ENCODE data around the gene TNS2.

Gene TNS2

DNA sequence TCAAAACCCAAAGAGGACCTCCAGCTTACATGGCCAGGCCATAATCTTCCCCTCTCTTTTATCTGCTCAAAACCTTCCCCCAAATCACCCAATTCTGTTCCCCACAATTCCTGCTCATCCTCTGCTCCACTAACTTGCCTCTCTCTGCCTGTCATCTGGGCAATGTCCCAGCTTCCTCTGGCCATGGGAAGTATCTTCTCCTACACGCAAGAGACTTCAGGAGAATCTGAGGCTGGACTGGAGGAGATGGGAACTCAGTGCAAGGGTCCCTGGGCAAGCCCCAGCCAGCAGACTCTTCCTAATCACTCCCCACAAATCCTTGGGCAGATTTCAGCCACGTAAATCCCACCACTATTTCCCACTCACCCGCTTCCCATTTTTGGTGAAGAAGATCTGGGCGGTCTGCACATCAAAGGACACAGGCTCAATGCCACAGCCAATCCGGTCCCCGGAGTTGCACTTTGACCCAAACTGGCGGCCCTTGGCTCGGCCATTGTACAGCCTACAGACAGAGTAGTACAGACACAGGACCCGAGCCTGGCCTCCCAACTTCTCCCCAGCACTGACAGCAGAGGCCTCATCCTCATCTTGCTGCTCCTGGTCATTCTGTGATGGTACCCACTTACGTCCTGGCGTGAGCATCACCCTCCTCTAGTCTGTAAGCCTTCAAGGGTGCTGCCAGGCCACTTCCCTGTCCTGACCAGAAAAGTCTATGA is 24.6 kb downstream of the TNS2 start:
- H3K36me3 ChIP-seq (ENCODE audit: control insufficient read depth in 1 of 2, insufficient read depth in 2 of 2, low read length in 2 of 2) = peaks cover 32 to 33% of the 10 kb centered on the region in 2 donors
- H3K4me3 ChIP-seq (ENCODE audit: low read depth in 1 of 2, low read length in 2 of 2) = no peak overlapping the region
- peak overlapping the region; percentile 44 for H3K27ac ChIP-seq (ENCODE audit: low read length)
- H3K9me3 ChIP-seq (ENCODE audit: control insufficient read depth in 1 of 2, low read length in 2 of 2) = no peaks in the 10 kb centered on the region
- H3K27me3 ChIP-seq (ENCODE audit: low read depth, low read length) = no peaks in the 10 kb centered on the region
- H3K4me1 ChIP-seq (ENCODE audit: control insufficient read depth in 1 of 2, insufficient read depth in 2 of 2, low read length in 2 of 2) = peaks cover 21 to 56% of the 10 kb centered on the region in 2 donors

- no peak overlapping the region for H3K27ac ChIP-seq (ENCODE audit: low read length)
- no peak overlapping the region for H3K4me3 ChIP-seq (ENCODE audit: low read depth in 1 of 2, low read length in 2 of 2)
- H3K9me3 ChIP-seq (ENCODE audit: control insufficient read depth in 1 of 2, low read length in 2 of 2) = no peaks in the 10 kb centered on the region
- peaks cover 20 to 54% of the 10 kb centered on the region in 2 donors for H3K4me1 ChIP-seq (ENCODE audit: control insufficient read depth in 1 of 2, insufficient read depth in 2 of 2, low read length in 2 of 2)
- no peaks in the 10 kb centered on the region for H3K27me3 ChIP-seq (ENCODE audit: low read depth, low read length)
- peaks cover 28 to 30% of the 10 kb centered on the region in 2 donors for H3K36me3 ChIP-seq (ENCODE audit: control insufficient read depth in 1 of 2, insufficient read depth in 2 of 2, low read length in 2 of 2)
Observed at GRCh38 chr12:53074999-53075370, 25.1 kb downstream of the TNS2 start.

GRCh38 chr12:53076461-53076860 is 26.6 kb downstream of the TNS2 start:
- Histone ChIP-seq H3K27ac (ENCODE audit: low read length) (no peak overlapping the region), H3K4me3 (ENCODE audit: low read depth in 1 of 2, low read length in 2 of 2) (no peak overlapping the region), H3K9me3 (ENCODE audit: control insufficient read depth in 1 of 2, low read length in 2 of 2) (no peaks in the 10 kb centered on the region), H3K4me1 (ENCODE audit: control insufficient read depth in 1 of 2, insufficient read depth in 2 of 2, low read length in 2 of 2) (peaks cover 8 to 45% of the 10 kb centered on the region in 2 donors), H3K27me3 (ENCODE audit: low read depth, low read length) (no peaks in the 10 kb centered on the region), H3K36me3 (ENCODE audit: control insufficient read depth in 1 of 2, insufficient read depth in 2 of 2, low read length in 2 of 2) (peaks cover 25 to 30% of the 10 kb centered on the region in 2 donors)

DNA sequence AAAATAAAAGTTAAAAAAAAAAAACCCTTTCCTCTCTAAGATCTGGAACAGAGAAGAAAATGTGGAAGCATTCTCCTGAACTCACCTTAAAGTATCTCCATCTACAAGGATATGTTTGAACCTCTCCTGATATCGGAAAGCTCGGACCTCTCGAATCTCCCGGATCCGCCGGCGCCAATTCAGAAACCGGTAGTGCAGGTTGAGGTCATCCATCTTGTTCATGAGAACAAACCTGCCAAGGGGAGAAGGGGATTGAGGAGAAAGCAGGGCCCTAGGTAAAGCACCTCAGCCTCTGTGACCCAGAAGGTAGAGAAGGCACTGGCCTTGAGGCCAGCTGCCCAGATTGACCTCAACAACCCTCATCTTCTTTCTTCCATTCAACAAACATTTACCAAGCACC is 27.2 kb downstream of the TNS2 start:
- H3K27me3 ChIP-seq (ENCODE audit: low read depth, low read length) = no peaks in the 10 kb centered on the region
- no peak overlapping the region for H3K27ac ChIP-seq (ENCODE audit: low read length)
- no peak overlapping the region for H3K4me3 ChIP-seq (ENCODE audit: low read depth in 1 of 2, low read length in 2 of 2)
- H3K36me3 ChIP-seq (ENCODE audit: control insufficient read depth in 1 of 2, insufficient read depth in 2 of 2, low read length in 2 of 2) = peaks cover 25 to 30% of the 10 kb centered on the region in 2 donors
- H3K9me3 ChIP-seq (ENCODE audit: control insufficient read depth in 1 of 2, low read length in 2 of 2) = no peaks in the 10 kb centered on the region
- peaks cover 8 to 39% of the 10 kb centered on the region in 2 donors for H3K4me1 ChIP-seq (ENCODE audit: control insufficient read depth in 1 of 2, insufficient read depth in 2 of 2, low read length in 2 of 2)

- Histone ChIP-seq H3K9me3 (ENCODE audit: control insufficient read depth in 1 of 2, low read length in 2 of 2) (no peaks in the 10 kb centered on the region), H3K4me3 (ENCODE audit: low read depth in 1 of 2, low read length in 2 of 2) (peak overlapping the region; percentile 73 to 84), H3K27me3 (ENCODE audit: low read depth, low read length) (no peaks in the 10 kb centered on the region), H3K27ac (ENCODE audit: low read length) (peak overlapping the region; percentile 49), H3K4me1 (ENCODE audit: control insufficient read depth in 1 of 2, insufficient read depth in 2 of 2, low read length in 2 of 2) (peaks cover 3 to 26% of the 10 kb centered on the region in 2 donors), H3K36me3 (ENCODE audit: control insufficient read depth in 1 of 2, insufficient read depth in 2 of 2, low read length in 2 of 2) (peaks cover 25 to 30% of the 10 kb centered on the region in 2 donors)
Observed at GRCh38 chr12:53078425-53079225, 28.8 kb downstream of the TNS2 start.

GRCh38 chr12:53079226-53080117 is 29.6 kb downstream of the TNS2 start, which contains the start of gene SPRYD3:
TSS of gene SPRYD3 (minus strand) at chr12:53079390. CDS start at chr12:53079333, 57 bp downstream.
- H3K27me3 ChIP-seq (ENCODE audit: low read depth, low read length) = no peaks in the 10 kb centered on the region
- H3K4me1 ChIP-seq (ENCODE audit: control insufficient read depth in 1 of 2, insufficient read depth in 2 of 2, low read length in 2 of 2) = peaks cover 3 to 18% of the 10 kb centered on the region in 2 donors
- H3K9me3 ChIP-seq (ENCODE audit: control insufficient read depth in 1 of 2, low read length in 2 of 2) = no peaks in the 10 kb centered on the region
- H3K4me3 ChIP-seq (ENCODE audit: low read depth in 1 of 2, low read length in 2 of 2) = peak within 1 kb of the TSS; percentile 84 to 87
- peak within 1 kb of the TSS; percentile 94 for H3K27ac ChIP-seq (ENCODE audit: low read length)
- H3K36me3 ChIP-seq (ENCODE audit: control insufficient read depth in 1 of 2, insufficient read depth in 2 of 2, low read length in 2 of 2) = peaks cover 25% of the 10 kb centered on the region in 2 donors

- H3K4me1 ChIP-seq (ENCODE audit: control insufficient read depth in 1 of 2, insufficient read depth in 2 of 2, low read length in 2 of 2) = peaks cover 0 to 7% of the 10 kb centered on the region in 2 donors
- no peaks in the 10 kb centered on the region for H3K36me3 ChIP-seq (ENCODE audit: control insufficient read depth in 1 of 2, insufficient read depth in 2 of 2, low read length in 2 of 2)
- no peaks in the 10 kb centered on the region for H3K27me3 ChIP-seq (ENCODE audit: low read depth, low read length)
- H3K9me3 ChIP-seq (ENCODE audit: control insufficient read depth in 1 of 2, low read length in 2 of 2) = no peaks in the 10 kb centered on the region
- H3K4me3 ChIP-seq (ENCODE audit: low read depth in 1 of 2, low read length in 2 of 2) = no peak overlapping the region
- H3K27ac ChIP-seq (ENCODE audit: low read length) = no peak overlapping the region
Observed at GRCh38 chr12:53082637-53083175, 32.8 kb downstream of the TNS2 start.

DNA sequence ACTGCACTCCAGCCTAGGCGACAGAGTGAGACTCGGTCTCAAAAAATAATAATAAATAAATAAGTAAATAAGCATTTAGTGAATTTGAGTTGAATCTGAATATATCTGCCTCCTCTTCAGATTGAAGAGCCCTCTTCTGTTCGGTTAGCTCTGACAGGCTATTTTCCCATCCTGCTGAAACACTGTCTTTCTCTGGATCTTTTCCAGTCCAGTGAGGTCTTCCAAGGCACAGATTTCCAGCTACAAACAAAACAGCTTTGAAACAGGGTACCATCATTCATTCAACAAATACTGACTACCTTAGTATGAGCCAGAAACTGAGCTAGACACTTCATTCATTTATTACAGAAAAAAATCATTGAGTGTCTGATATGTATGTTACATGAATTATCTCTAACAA is 36.5 kb downstream of the TNS2 start:
- Histone ChIP-seq H3K27me3 (ENCODE audit: low read depth, low read length) (no peaks in the 10 kb centered on the region), H3K4me3 (ENCODE audit: low read depth in 1 of 2, low read length in 2 of 2) (no peak overlapping the region), H3K9me3 (ENCODE audit: control insufficient read depth in 1 of 2, low read length in 2 of 2) (no peaks in the 10 kb centered on the region), H3K27ac (ENCODE audit: low read length) (no peak overlapping the region), H3K36me3 (ENCODE audit: control insufficient read depth in 1 of 2, insufficient read depth in 2 of 2, low read length in 2 of 2) (no peaks in the 10 kb centered on the region), H3K4me1 (ENCODE audit: control insufficient read depth in 1 of 2, insufficient read depth in 2 of 2, low read length in 2 of 2) (peaks cover 0 to 5% of the 10 kb centered on the region in 2 donors)

DNA sequence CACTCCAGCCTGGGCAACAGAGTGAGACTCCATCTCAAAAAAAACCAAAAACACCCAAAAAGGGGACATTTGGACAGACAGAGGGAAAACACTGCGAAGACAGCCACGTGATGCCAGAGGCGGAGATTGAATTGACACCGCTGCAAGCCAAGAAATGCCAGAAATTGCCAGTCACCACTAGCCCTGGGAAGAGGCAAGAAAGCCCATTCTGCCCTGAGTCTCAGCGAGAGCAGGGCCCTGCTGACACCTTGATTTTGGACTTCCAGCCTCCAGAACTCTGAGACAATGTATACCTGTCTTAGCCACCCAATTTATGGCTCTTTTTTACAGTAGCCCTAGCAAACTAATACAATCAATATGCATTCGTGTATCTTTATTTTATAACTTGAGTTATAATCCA is 40.2 kb downstream of the TNS2 start:
- H3K36me3 ChIP-seq (ENCODE audit: control insufficient read depth in 1 of 2, insufficient read depth in 2 of 2, low read length in 2 of 2) = no peaks in the 10 kb centered on the region
- no peaks in the 10 kb centered on the region for H3K27me3 ChIP-seq (ENCODE audit: low read depth, low read length)
- no peaks in the 10 kb centered on the region for H3K9me3 ChIP-seq (ENCODE audit: control insufficient read depth in 1 of 2, low read length in 2 of 2)
- H3K27ac ChIP-seq (ENCODE audit: low read length) = no peak overlapping the region
- no peak overlapping the region for H3K4me3 ChIP-seq (ENCODE audit: low read depth in 1 of 2, low read length in 2 of 2)
- peaks cover 3 to 5% of the 10 kb centered on the region in 2 donors for H3K4me1 ChIP-seq (ENCODE audit: control insufficient read depth in 1 of 2, insufficient read depth in 2 of 2, low read length in 2 of 2)

DNA sequence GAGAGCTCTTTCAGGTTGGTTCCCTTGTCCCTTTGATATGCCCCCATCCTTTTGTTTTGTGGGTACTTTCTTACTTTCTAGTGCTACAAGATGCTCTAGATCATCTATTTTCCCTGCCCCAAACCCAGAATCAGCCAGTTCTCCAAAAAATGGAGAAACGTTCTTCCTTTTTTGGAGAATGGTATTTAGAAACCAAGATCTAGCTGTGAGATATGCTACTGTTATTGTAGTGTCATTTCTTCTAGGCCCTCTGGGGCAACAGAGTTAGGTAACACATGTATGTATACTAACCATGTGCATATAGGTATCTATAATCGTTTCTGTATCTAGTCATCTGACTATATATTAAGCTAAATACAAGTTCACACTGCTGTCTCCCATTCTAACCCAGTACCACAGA is 40.7 kb downstream of the TNS2 start:
- H3K27ac ChIP-seq (ENCODE audit: low read length) = no peak overlapping the region

More for the DNA sequence above, 40.7 kb downstream of the TNS2 start:
- H3K27me3 ChIP-seq (ENCODE audit: low read depth, low read length) = no peaks in the 10 kb centered on the region
- H3K4me1 ChIP-seq (ENCODE audit: control insufficient read depth in 1 of 2, insufficient read depth in 2 of 2, low read length in 2 of 2) = peaks cover 3 to 5% of the 10 kb centered on the region in 2 donors
- H3K4me3 ChIP-seq (ENCODE audit: low read depth in 1 of 2, low read length in 2 of 2) = no peak overlapping the region
- H3K36me3 ChIP-seq (ENCODE audit: control insufficient read depth in 1 of 2, insufficient read depth in 2 of 2, low read length in 2 of 2) = no peaks in the 10 kb centered on the region
- H3K9me3 ChIP-seq (ENCODE audit: control insufficient read depth in 1 of 2, low read length in 2 of 2) = no peaks in the 10 kb centered on the region

Measured in muscle layer of duodenum (tissue), 2 donors.